GM19240 (cell line): ENCODE measurements around the gene DCDC1.

Source experiments
- DNase-seq: peaks from one replicate; pipeline ENCODE4 v3.0.0; 2011; ENCODE audit warnings: low spot score; ENCODE audit not compliant: insufficient read length

The DCDC1 gene

GRCh38 chr11:31109446-31109845 lies 260.1 kb downstream of the DCDC1 start:
- DNase-seq: no peak

- DNase-seq: no peak
These were observed 261.9 kb downstream of the DCDC1 start for GRCh38 chr11:31107649-31108048.

GRCh38 chr11:31106968-31107576 lies 262.5 kb downstream of the DCDC1 start:
- peak; percentile 19 for DNase-seq

GRCh38 chr11:31106326-31106725 lies 263.2 kb downstream of the DCDC1 start:
- no peak for DNase-seq

- no peak for DNase-seq
These were observed 266.7 kb downstream of the DCDC1 start for GRCh38 chr11:31102875-31103274.

GRCh38 chr11:31102316-31102715 lies 267.2 kb downstream of the DCDC1 start:
- no peak for DNase-seq

GRCh38 chr11:31096191-31096805 lies 273.2 kb downstream of the DCDC1 start:
- no peak for DNase-seq

GRCh38 chr11:31092638-31093037 lies 276.9 kb downstream of the DCDC1 start:
- DNase-seq: no peak

GRCh38 chr11:31089117-31089516 lies 280.4 kb downstream of the DCDC1 start:
- no peak for DNase-seq

GRCh38 chr11:31069447-31070205 lies 299.9 kb downstream of the DCDC1 start:
- DNase-seq: no peak

- DNase-seq: no peak
These were observed 308.7 kb downstream of the DCDC1 start for GRCh38 chr11:31060880-31061279.

- DNase-seq: no peak
These were observed 310.0 kb downstream of the DCDC1 start for GRCh38 chr11:31059529-31059928.

- DNase-seq: no peak
These were observed 319.3 kb downstream of the DCDC1 start for GRCh38 chr11:31050061-31050765.

GRCh38 chr11:31045335-31045734 lies 324.2 kb downstream of the DCDC1 start:
- DNase-seq: no peak

GRCh38 chr11:31030138-31030792 lies 339.3 kb downstream of the DCDC1 start:
- DNase-seq: no peak

GRCh38 chr11:31026315-31026714 lies 343.2 kb downstream of the DCDC1 start:
- no peak for DNase-seq

GRCh38 chr11:31022080-31022479 lies 347.5 kb downstream of the DCDC1 start:
- DNase-seq: no peak

- DNase-seq: no peak
These were observed 349.8 kb downstream of the DCDC1 start for GRCh38 chr11:31019786-31020185.

- DNase-seq: no peak
These were observed 364.3 kb downstream of the DCDC1 start for GRCh38 chr11:31005202-31005601.

GRCh38 chr11:31001427-31001826 lies 368.1 kb downstream of the DCDC1 start:
- DNase-seq: no peak

GRCh38 chr11:31000381-31000780 lies 369.2 kb downstream of the DCDC1 start:
- no peak for DNase-seq

- DNase-seq: no peak
These were observed 377.1 kb downstream of the DCDC1 start for GRCh38 chr11:30992513-30992849.
